Activated CD4-positive, alpha-beta T cell treated with anti-CD3 and anti-CD28 coated beads, Interleukin-2, amount 50 U/mL, for 1 hour (primary cell): ENCODE measurements around the gene CNTNAP5.

Experiments used
- DNase-seq: peaks from one replicate; pipeline ENCODE4 v3.0.0-alpha.2; 2020

Gene CNTNAP5

GRCh38 chr2:124959581-124959980, 934.5 kb downstream of the CNTNAP5 start:
- DNase-seq, result no peak

DNA sequence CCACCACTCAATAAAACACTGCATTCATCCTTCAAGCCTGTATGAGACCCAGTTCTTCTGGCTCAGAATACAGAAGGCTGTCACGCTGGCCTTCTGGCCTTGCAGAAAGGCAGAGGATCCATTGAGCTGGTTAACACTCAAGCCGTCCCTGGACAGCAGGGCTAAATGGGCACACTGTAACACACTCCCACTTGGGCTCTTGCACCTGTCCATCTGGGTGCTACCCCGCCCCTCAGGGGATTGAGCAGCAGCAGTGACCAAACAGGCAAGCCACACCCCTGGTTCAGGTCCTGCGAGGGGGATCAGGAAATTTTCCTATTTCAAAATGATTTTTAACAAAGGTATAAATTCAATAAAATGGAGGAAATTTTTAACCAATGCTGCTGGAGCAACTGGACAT, 936.0 kb downstream of the CNTNAP5 start:
- DNase-seq, result no peak
